PC-9 (cell line): ENCODE results near the gene CREM. TPM values are rescaled to one million over a fixed set of nuclear protein-coding genes. Genes with fewer than 3 reads are reported as not detected.

ENCODE experiments used
- BruUV-seq: library from RNA; stranded (reverse); fragments of 400-500 nt; replicated peaks from 2 replicates; lab custom pipeline; 2021; lab: Mats Ljungman, UMichigan
- CTCF ChIA-PET: fragments of 300-600 bp; sonication (Branson Sonifier 250); formaldehyde crosslinking; loops from one replicate; lab custom pipeline; 2022; ENCODE audit warnings: antibody characterized with exemption; lab: Charles Lee
- POLR2A ChIA-PET: fragments of 300-600 bp; sonication (Branson Sonifier 250); formaldehyde crosslinking; loops from one replicate; lab custom pipeline; 2022; ENCODE audit warnings: antibody characterized with exemption; ENCODE audit not compliant: unreplicated experiment; lab: Charles Lee
- DNase-seq, 2 experiments: peaks; one replicate each; pipeline versions ENCODE4 v3.0.0 to v3.0.0-alpha.2; 2015 to 2022; ENCODE audit warnings: mixed read lengths in 1 of 2
- H2AFZ ChIP-seq: fragments of 200-600 bp; sonication (generic); 2 replicates; pipeline ENCODE4 v1.8.1; 2017; ENCODE audit warnings: antibody characterized with exemption
- H3F3A ChIP-seq: fragments of 200-600 bp; sonication (generic); 2 replicates; pipeline ENCODE4 v1.8.1; 2017; ENCODE audit warnings: antibody characterized with exemption, mild to moderate bottlenecking, low read depth; ENCODE audit not compliant: insufficient read depth
- H3K27ac ChIP-seq: fragments of 200-600 bp; sonication (generic); 2 replicates; pipeline ENCODE4 v1.6.1; 2016; ENCODE audit warnings: mixed run types
- H3K27me3 ChIP-seq: fragments of 200-600 bp; sonication (generic); 2 replicates; pipeline ENCODE4 v1.6.1; 2016; ENCODE audit warnings: low read depth, mixed run types; ENCODE audit not compliant: insufficient read depth
- H3K36me3 ChIP-seq: fragments of 200-600 bp; sonication (generic); 2 replicates; pipeline ENCODE4 v1.6.1; 2016; ENCODE audit warnings: low read depth, mixed run types
- H3K4me1 ChIP-seq: fragments of 200-600 bp; sonication (generic); replicated peaks from 2 replicates; pipeline ENCODE4 v1.6.1; 2016; ENCODE audit warnings: mixed run types; ENCODE audit not compliant: insufficient read depth
- H3K4me2 ChIP-seq: fragments of 200-600 bp; sonication (generic); 2 replicates; pipeline ENCODE4 v1.6.1; 2017; ENCODE audit warnings: mixed run types
- H3K4me3 ChIP-seq: fragments of 200-600 bp; sonication (generic); 2 replicates; pipeline ENCODE4 v1.6.1; 2016; ENCODE audit warnings: mixed run types
- H3K79me2 ChIP-seq: fragments of 200-600 bp; sonication (generic); 2 replicates; pipeline ENCODE4 v1.6.1; 2017; ENCODE audit warnings: low read depth, mixed run types
- H3K9me2 ChIP-seq: fragments of 200-600 bp; sonication (generic); 2 replicates; pipeline ENCODE4 v1.8.1; 2017; ENCODE audit warnings: mild to moderate bottlenecking; ENCODE audit not compliant: insufficient read depth
- H3K9me3 ChIP-seq: fragments of 200-600 bp; sonication (generic); 2 replicates; pipeline ENCODE4 v1.8.1; 2016; ENCODE audit warnings: low read depth; ENCODE audit not compliant: insufficient read depth
- H4K20me1 ChIP-seq: fragments of 200-600 bp; sonication (generic); 2 replicates; pipeline ENCODE4 v1.8.1; 2017; ENCODE audit not compliant: insufficient read depth
- CTCF ChIP-seq: fragments of 200-600 bp; sonication (generic); conservative IDR thresholded peaks from 2 replicates; pipeline ENCODE4 v1.6.1; 2017; ENCODE audit warnings: mixed run types, antibody characterized with exemption, mild to moderate bottlenecking, moderate library complexity
- EZH2 ChIP-seq: fragments of 200-600 bp; sonication (generic); IDR thresholded peaks from 2 replicates; pipeline ENCODE4 v1.8.0; 2017; ENCODE audit warnings: antibody characterized with exemption, low read depth
- intact Hi-C: fragments of 100-400 bp; cut with micrococcal nuclease; formaldehyde crosslinking; loops from one replicate; pipeline ENCODE4 v1.10.0; 2022; ENCODE audit not compliant: unreplicated experiment
- total RNA-seq: library from RNA; stranded (reverse); gene quantifications from 2 replicates; pipeline ENCODE4 v1.2.3, GENCODE V29; 2021

Gene CREM
- total RNA-seq, 1 experiment from 2014 or later, result 25.6 TPM

DNA sequence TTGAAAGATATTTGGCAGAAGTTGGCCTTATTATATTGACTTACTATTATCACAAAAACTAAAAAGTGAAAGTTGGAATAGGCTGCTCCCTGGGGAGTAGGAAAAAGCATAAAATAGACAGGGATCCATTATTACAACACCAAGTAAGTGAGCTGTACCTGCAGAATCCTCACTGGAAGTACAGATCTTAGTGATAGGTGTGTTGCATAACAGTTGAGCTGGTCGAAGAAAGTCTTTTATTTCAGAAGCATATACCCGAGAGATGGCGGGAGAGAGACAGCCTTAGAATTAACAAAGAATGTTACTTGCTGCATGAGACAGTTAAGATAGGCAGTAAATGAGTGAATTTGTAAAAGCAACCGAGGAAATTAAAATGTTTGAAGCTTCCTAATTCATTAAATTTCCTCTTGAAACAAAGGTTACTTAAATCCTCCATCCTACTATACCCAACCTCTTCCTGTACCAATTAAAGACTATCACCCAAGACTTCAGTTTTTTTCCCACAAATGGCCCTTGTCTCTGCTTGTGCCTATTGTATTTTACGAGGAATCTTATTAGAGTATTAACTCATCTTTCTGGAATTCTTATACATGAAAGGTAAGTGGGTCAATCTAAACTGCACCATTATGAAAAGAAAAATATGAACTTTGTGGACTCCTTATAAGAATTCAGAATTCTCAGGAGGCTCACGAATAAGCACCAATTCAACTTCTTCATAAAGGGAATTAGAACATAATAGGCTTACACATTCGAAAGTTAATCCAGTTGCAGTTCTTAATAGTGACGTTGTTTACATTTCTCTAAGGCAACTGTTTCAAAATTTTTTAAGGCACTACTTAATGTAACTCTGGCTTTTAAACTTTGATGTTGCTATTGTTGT is 56.2 kb downstream of the CREM start:
- no peaks in the 10 kb centered on the region for H3F3A ChIP-seq
- TF ChIP-seq CTCF, result no peak
- TF ChIP-seq EZH2, result no peak
- no peaks in the 10 kb centered on the region for H3K4me1 ChIP-seq
- H3K9me3 ChIP-seq, result no peaks in the 10 kb centered on the region
- no peaks in the 10 kb centered on the region for H3K9me2 ChIP-seq
- no peak for DNase-seq
- no peak overlapping the region for H2AFZ ChIP-seq
- ChIA-PET POLR2A (interaction anchor here (0.6 to 0.7 kb wide), 2 partner anchors 129 to 1909 kb away, joined by 3 read pairs; no protein-coding TSS in a partner anchor), CTCF (no interaction called here)
- H4K20me1 ChIP-seq, result no peaks in the 10 kb centered on the region
- no peak overlapping the region for H3K4me2 ChIP-seq
- no peaks in the 10 kb centered on the region for H3K27me3 ChIP-seq
- H3K27ac ChIP-seq, result no peak overlapping the region
- intact Hi-C loops, result no loop called here
- BruUV-seq, result no TSS peak
- no peak overlapping the region for H3K4me3 ChIP-seq
- H3K36me3 ChIP-seq, result no peaks in the 10 kb centered on the region
- H3K79me2 ChIP-seq, result no peaks in the 10 kb centered on the region

GRCh38 chr10:35184527-35185171 is 58.0 kb downstream of the CREM start:
- no peak for TF ChIP-seq CTCF
- POLR2A ChIA-PET, result no interaction called here
- Histone ChIP-seq H3K9me2 (no peaks in the 10 kb centered on the region), H3K36me3 (no peaks in the 10 kb centered on the region), H3K9me3 (no peaks in the 10 kb centered on the region), H3F3A (no peaks in the 10 kb centered on the region), H4K20me1 (no peaks in the 10 kb centered on the region), H3K79me2 (no peaks in the 10 kb centered on the region), H3K4me3 (no peak overlapping the region), H3K4me2 (no peak overlapping the region), H3K27ac (no peak overlapping the region), H3K27me3 (no peaks in the 10 kb centered on the region), H3K4me1 (no peaks in the 10 kb centered on the region), H2AFZ (no peak overlapping the region)
- intact Hi-C loops, result no loop called here
- no peak for DNase-seq
- no TSS peak for BruUV-seq
- CTCF ChIA-PET, result no interaction called here

GRCh38 chr10:35185260-35186034 is 58.8 kb downstream of the CREM start:
- Histone ChIP-seq H3K36me3 (no peaks in the 10 kb centered on the region), H3K4me2 (no peak overlapping the region), H2AFZ (no peak overlapping the region), H3K4me1 (no peaks in the 10 kb centered on the region), H3K9me3 (no peaks in the 10 kb centered on the region), H3K4me3 (no peak overlapping the region), H3K27ac (no peak overlapping the region), H3K9me2 (no peaks in the 10 kb centered on the region), H3K79me2 (no peaks in the 10 kb centered on the region), H4K20me1 (no peaks in the 10 kb centered on the region), H3F3A (no peaks in the 10 kb centered on the region), H3K27me3 (no peaks in the 10 kb centered on the region)
- TF ChIP-seq CTCF (no peak), EZH2 (no peak)
- POLR2A ChIA-PET, result no interaction called here
- CTCF ChIA-PET, result no interaction called here
- intact Hi-C loops, result no loop called here
- no TSS peak for BruUV-seq
- DNase-seq, result no peak
